HG02759 (cell line): ENCODE results near the gene NID2.

ENCODE experiments used
- ATAC-seq: cut with Tn5 transposase; IDR thresholded peaks from one replicate; pipeline ENCODE4 v1.9.1; 2021; ENCODE audit warnings: mild to moderate bottlenecking, moderate library complexity; ENCODE audit not compliant: unreplicated experiment

NID2 gene

DNA sequence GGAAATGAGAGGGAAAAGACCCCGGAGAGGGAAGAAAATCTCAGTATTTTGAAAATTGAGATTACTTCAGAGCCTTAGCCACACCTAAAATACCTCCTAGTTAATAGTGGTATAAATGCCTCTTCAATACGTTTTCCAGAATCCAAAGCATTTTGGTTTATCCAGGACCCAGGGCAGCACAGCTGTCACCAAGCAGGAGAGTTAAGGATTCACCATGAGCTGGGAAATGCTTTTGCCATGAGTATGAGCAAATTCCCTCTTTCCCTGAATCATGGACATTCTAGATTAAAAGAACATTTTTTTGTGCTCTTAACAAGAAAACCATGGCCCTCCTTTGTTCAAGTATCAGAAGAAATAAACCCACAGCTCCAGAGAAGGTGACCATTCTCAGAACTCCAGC is 101.3 kb downstream of the NID2 start:
- ATAC-seq: no peak

DNA sequence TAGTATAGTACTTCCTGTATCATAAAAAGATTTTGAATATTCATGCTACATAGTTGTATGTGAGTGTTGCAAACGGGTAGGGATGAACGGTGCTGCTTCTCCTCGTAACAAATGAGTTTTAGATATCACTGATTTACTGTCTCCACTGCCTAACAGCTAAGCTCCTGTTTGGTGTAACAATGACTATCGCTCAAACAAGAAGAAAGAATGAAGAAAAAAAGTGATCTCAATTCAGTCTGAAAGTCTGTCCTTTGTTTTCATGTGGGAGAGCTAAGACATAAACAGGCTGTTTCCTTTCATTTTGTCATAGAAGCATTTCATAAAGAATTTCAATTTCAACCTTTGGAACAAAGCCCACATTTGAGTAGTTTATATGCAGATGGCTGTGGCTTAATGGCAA is 105.6 kb downstream of the NID2 start:
- no peak for ATAC-seq

DNA sequence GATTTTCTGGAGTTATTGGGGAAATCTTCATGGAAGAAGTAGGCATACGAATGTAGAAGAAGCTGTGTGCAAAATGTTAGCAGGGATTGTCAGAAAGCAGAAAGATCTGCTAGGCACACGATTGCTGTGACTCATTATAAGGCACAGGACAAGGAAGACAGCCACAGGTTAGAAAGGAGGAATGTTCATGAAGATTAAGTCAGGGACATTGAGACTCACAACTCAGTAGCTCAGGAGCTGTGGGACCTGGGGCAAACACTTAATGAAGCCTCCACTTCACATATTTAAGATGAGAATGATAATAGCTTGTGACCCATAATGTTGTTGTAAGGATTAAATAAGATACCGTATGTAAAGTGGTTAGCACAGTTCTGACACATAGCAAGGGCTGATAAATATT is 106.1 kb downstream of the NID2 start:
- no peak for ATAC-seq

DNA sequence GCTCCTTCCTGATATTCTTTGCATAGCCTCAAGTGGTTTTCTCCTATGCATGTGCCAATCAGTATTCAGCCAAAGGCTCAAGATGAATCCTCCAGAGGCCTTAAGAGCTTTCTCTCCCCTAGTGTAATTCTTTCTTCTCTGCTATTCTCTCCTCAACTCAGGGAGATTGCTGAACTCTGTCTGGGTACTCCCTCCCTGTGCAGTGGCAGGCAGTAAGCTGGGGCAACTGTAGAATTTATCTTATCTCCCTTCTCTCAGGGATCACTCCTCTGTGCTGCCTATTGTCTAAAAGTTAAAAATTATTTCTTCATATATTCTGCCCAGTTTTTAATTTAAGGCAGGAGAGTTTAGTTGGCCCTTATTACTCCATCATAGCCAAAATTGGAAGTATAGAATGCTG is 108.0 kb downstream of the NID2 start:
- no peak for ATAC-seq

DNA sequence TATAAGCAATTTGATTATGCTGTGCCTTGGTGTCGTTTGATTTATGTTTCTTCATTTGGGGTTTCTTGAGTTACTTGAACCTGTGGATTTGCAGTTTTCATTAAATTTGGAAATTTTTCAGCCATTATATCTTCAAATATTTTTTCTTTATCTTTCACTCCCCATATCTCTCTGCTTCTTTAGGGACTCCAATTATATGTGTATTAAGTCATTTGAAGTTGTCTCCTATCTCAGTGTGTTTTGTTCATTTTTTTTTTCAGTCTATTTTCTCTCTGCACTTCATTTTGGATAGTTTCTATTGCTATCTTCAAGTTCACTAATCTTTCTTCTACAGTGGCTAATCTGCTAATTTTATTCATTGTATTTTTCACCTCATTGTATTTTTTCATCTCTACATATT is 108.9 kb downstream of the NID2 start:
- no peak for ATAC-seq

DNA sequence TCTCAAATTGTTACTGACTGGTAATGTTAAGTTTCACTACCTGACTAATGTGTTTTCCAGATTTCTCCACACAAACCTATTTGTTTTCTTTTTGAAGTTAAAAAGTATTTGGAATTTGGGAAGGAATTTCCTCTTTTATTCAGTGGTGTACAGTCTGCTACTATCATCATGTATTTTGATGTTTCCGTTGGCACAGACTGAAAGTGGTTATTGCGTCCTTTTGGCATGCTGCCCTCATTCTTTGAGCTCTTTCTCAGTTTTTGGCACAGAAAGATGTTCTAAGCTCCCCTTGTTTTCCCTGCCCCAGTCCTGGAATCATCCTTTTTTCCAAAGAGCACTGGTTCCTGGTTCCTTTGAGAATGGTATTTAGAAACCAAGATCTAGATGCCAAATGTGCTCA is 110.9 kb downstream of the NID2 start:
- no peak for ATAC-seq
